Osteoblast (primary cell): ENCODE results near the gene IQCN. TPM values are rescaled to one million over a fixed set of nuclear protein-coding genes. Genes with fewer than 3 reads are reported as not detected.

Experiments used
- DNase-seq: peaks from one replicate; pipeline ENCODE4 v3.0.0; 2011; ENCODE audit warnings: low spot score, mixed read lengths; ENCODE audit not compliant: insufficient read length; ENCODE audit errors: missing footprints
- H2AFZ ChIP-seq: 2 replicates; pipeline ENCODE4 v1.6.0; 2011; ENCODE audit warnings: mild to moderate bottlenecking, low read length
- H3K27ac ChIP-seq: 2 replicates; pipeline ENCODE4 v1.5.1; 2011; ENCODE audit warnings: mild to moderate bottlenecking, low read depth, low read length, moderate library complexity
- H3K27me3 ChIP-seq: 2 replicates; pipeline ENCODE4 v1.6.0; 2012; ENCODE audit warnings: mild to moderate bottlenecking, control low read depth, inconsistent platforms, low read length, moderate library complexity; ENCODE audit not compliant: insufficient read depth
- H3K36me3 ChIP-seq: 2 replicates; pipeline ENCODE4 v1.5.1; 2011; ENCODE audit warnings: mild to moderate bottlenecking, low read length, control low read depth, moderate library complexity; ENCODE audit not compliant: insufficient read depth
- H3K4me1 ChIP-seq: 2 replicates; pipeline ENCODE4 v1.5.1; 2011; ENCODE audit warnings: mild to moderate bottlenecking, low read length, control low read depth, moderate library complexity; ENCODE audit not compliant: insufficient read depth
- H3K4me2 ChIP-seq: 2 replicates; pipeline ENCODE4 v1.6.0; 2011; ENCODE audit warnings: mild to moderate bottlenecking, low read length; ENCODE audit not compliant: insufficient read depth
- H3K4me3 ChIP-seq: fragments of 200-600 bp; sonication (generic); 3 replicates; pipeline ENCODE4 v1.5.1; 2012; ENCODE audit warnings: mild to moderate bottlenecking, low read length, inconsistent platforms; ENCODE audit not compliant: insufficient read depth
- H3K79me2 ChIP-seq: 2 replicates; pipeline ENCODE4 v1.6.0; 2012; ENCODE audit warnings: mild to moderate bottlenecking, low read length, control low read depth, inconsistent platforms; ENCODE audit not compliant: insufficient read depth
- H3K9me3 ChIP-seq: 2 replicates; pipeline ENCODE4 v1.5.1; 2011; ENCODE audit warnings: low read depth, low read length, control low read depth
- H4K20me1 ChIP-seq: 2 replicates; pipeline ENCODE4 v1.6.0; 2012; ENCODE audit warnings: mild to moderate bottlenecking, low read length, control low read depth; ENCODE audit not compliant: insufficient read depth
- CTCF ChIP-seq: IDR thresholded peaks from 2 replicates; pipeline ENCODE4 v1.5.1; 2011; ENCODE audit warnings: mild to moderate bottlenecking, low read depth, low read length, moderate library complexity; ENCODE audit errors: extremely low read depth
- total RNA-seq: library from RNA; depleted of rRNA; stranded (reverse); fragments of >200 nt; gene quantifications from 2 replicates; pipeline ENCODE4 v1.2.3, GENCODE V29; 2012

Gene IQCN
- total RNA-seq = 2.5 and 3.5 TPM in 2 replicates

GRCh38 chr19:18274219-18274780, at the start of gene IQCN:
Gene IQCN, minus strand, starts transcription at chr19:18274452. Its CDS starts 4,974 bp downstream, at chr19:18269478.
- Histone ChIP-seq H3K4me1 (peaks cover 35% of the 10 kb centered on the region), H2AFZ (no peak within 1 kb of the TSS), H4K20me1 (peaks cover 54% of the 10 kb centered on the region), H3K27ac (peak within 1 kb of the TSS; percentile 84), H3K4me3 (peak within 1 kb of the TSS; percentile 32), H3K36me3 (peaks cover 14% of the 10 kb centered on the region), H3K9me3 (no peaks in the 10 kb centered on the region), H3K79me2 (peaks cover 56% of the 10 kb centered on the region), H3K27me3 (no peaks in the 10 kb centered on the region), H3K4me2 (peak within 1 kb of the TSS; percentile 66)
- TF ChIP-seq CTCF = no peak
- peak; percentile 73 for DNase-seq

GRCh38 chr19:18322759-18323460, 48.7 kb upstream of the IQCN start, which contains the start of gene LSM4:
Gene LSM4, minus strand, starts transcription at chr19:18323076. Its CDS starts 56 bp downstream, at chr19:18323020.
- Histone ChIP-seq H3K9me3 (no peaks in the 10 kb centered on the region), H3K4me1 (peaks cover 25% of the 10 kb centered on the region), H3K27ac (peak within 1 kb of the TSS; percentile 86), H3K36me3 (peaks cover 3% of the 10 kb centered on the region), H3K27me3 (no peaks in the 10 kb centered on the region), H2AFZ (peak within 1 kb of the TSS; percentile 94), H3K79me2 (peaks cover 45% of the 10 kb centered on the region), H4K20me1 (no peaks in the 10 kb centered on the region), H3K4me2 (peak within 1 kb of the TSS; percentile 98), H3K4me3 (peak within 1 kb of the TSS; percentile 95)
- peak; percentile 28 for TF ChIP-seq CTCF
- DNase-seq = peak; percentile 99

- no peaks in the 10 kb centered on the region for H4K20me1 ChIP-seq
- H3K27me3 ChIP-seq = no peaks in the 10 kb centered on the region
- H3K4me1 ChIP-seq = peaks cover 25% of the 10 kb centered on the region
- peaks cover 3% of the 10 kb centered on the region for H3K36me3 ChIP-seq
- peaks cover 50% of the 10 kb centered on the region for H3K79me2 ChIP-seq
- H3K4me3 ChIP-seq = peak overlapping the region; percentile 95
- peak; percentile 37 for TF ChIP-seq CTCF
- peak overlapping the region; percentile 98 for H3K4me2 ChIP-seq
- H2AFZ ChIP-seq = peak overlapping the region; percentile 83
- no peaks in the 10 kb centered on the region for H3K9me3 ChIP-seq
- H3K27ac ChIP-seq = peak overlapping the region; percentile 86
- peak; percentile 96 for DNase-seq
These were observed 48.1 kb upstream of the IQCN start for GRCh38 chr19:18322318-18322758.

GRCh38 chr19:18321734-18322102, 47.5 kb upstream of the IQCN start:
- peak overlapping the region; percentile 83 for H2AFZ ChIP-seq
- H3K4me3 ChIP-seq = peak overlapping the region; percentile 95
- H4K20me1 ChIP-seq = no peaks in the 10 kb centered on the region
- H3K4me1 ChIP-seq = peaks cover 25% of the 10 kb centered on the region
- H3K9me3 ChIP-seq = no peaks in the 10 kb centered on the region
- peak; percentile 21 for DNase-seq
- peaks cover 50% of the 10 kb centered on the region for H3K79me2 ChIP-seq
- H3K4me2 ChIP-seq = peak overlapping the region; percentile 98
- no peak for TF ChIP-seq CTCF
- no peaks in the 10 kb centered on the region for H3K27me3 ChIP-seq
- H3K27ac ChIP-seq = peak overlapping the region; percentile 86
- peaks cover 3% of the 10 kb centered on the region for H3K36me3 ChIP-seq
